K562 (cell line): Measurements from ENCODE around the gene FAM107B. TPM values are rescaled to one million over a fixed set of nuclear protein-coding genes. Genes with fewer than 3 reads are reported as not detected.
A peak's percentile ranks its signal among the peaks of the same experiment; 100 is the strongest.

Experiments
- ATAC-seq: fragments of 200-7000 bp; cut with Tn5 transposase; 3 replicates; pipeline ENCODE4 v1.9.1; 2020; ENCODE audit warnings: moderate library complexity
- BruUV-seq: library from RNA; stranded (reverse); fragments of 400-500 nt; replicated peaks from 2 replicates; lab custom pipeline; 2021; lab: Mats Ljungman, UMichigan
- CTCF ChIA-PET: fragments of 300-600 bp; formaldehyde crosslinking; extraction: SDS; loops from one replicate; lab custom pipeline; 2021; ENCODE audit warnings: low intra/inter-chr PET ratio; lab: Yijun Ruan, JAX
- POLR2A ChIA-PET: fragments of 300-600, 350-650 bp; sonication (Branson Sonifier 250); formaldehyde crosslinking; extraction: SDS; loops from one replicate; lab custom pipeline; 2021; ENCODE audit warnings: antibody characterized with exemption, inconsistent platforms; lab: Yijun Ruan, JAX
- DNase-seq, 4 experiments: peaks; one replicate each; pipeline versions ENCODE4 v3.0.0 to v3.0.0-alpha.2; 2011 to 2018; ENCODE audit warnings: low spot score in 3 of 4, mixed read lengths in 3 of 4; ENCODE audit errors: extremely low read depth in 1 of 4
- FAIRE-seq: peaks from 2 replicates; lab custom pipeline; 2011; peaks lifted over from hg19 to GRCh38; lab: Jason Lieb, UNC
- H2AFZ ChIP-seq: 2 replicates; pipeline ENCODE4 v1.6.0; 2011; ENCODE audit warnings: low read depth, low read length, control low read depth, inconsistent platforms
- H3K27ac ChIP-seq: fragments of 200-600 bp; 3 replicates; pipeline ENCODE4 v1.8.0; 2011; ENCODE audit warnings: low read depth, mild to moderate bottlenecking, control low read depth, inconsistent platforms, low read length, moderate library complexity, mixed read lengths; ENCODE audit errors: extremely low read depth
- H3K27me3 ChIP-seq, 2 experiments: fragments of 300-600 bp in 1 of 2; 2 replicates in 1 of 2; 3 replicates in 1 of 2; pipeline versions ENCODE4 v1.6.0 to v1.8.0; 2011; ENCODE audit warnings: inconsistent platforms in 2 of 2, low read length in 2 of 2, mild to moderate bottlenecking in 1 of 2, mixed read lengths in 1 of 2, moderate library complexity in 1 of 2; ENCODE audit not compliant: control insufficient read depth in 2 of 2, insufficient read depth in 2 of 2
- H3K36me3 ChIP-seq: fragments of 300-600 bp; 3 replicates; pipeline ENCODE4 v1.8.0; 2011; ENCODE audit warnings: mild to moderate bottlenecking, low read length, inconsistent platforms; ENCODE audit not compliant: control insufficient read depth, insufficient read depth
- H3K4me1 ChIP-seq, 2 experiments: fragments of 200-600 bp in 1 of 2; replicated peaks in 1 of 2; 2 replicates in 1 of 2; 3 replicates in 1 of 2; pipeline versions ENCODE4 v1.5.1 to v1.8.0; 2011; ENCODE audit warnings: inconsistent platforms in 2 of 2, low read length in 2 of 2, mild to moderate bottlenecking in 1 of 2, mixed read lengths in 1 of 2, moderate library complexity in 1 of 2; ENCODE audit not compliant: control insufficient read depth in 2 of 2, insufficient read depth in 2 of 2
- H3K4me2 ChIP-seq: 2 replicates; pipeline ENCODE4 v1.6.1; 2011; ENCODE audit warnings: low read length, control low read depth, inconsistent platforms, mixed read lengths; ENCODE audit not compliant: insufficient read depth
- H3K4me3 ChIP-seq: fragments of 200-600 bp; sonication (generic), shearing (Covaris generic); 2 replicates; pipeline ENCODE4 v1.5.1; 2016; ENCODE audit warnings: control low read depth, inconsistent platforms
- H3K79me2 ChIP-seq: fragments of 200-600 bp; 3 replicates; pipeline ENCODE4 v1.8.0; 2011; ENCODE audit warnings: low read length, inconsistent platforms; ENCODE audit not compliant: control insufficient read depth, insufficient read depth
- H3K9ac ChIP-seq, 2 experiments: 2 replicates each; pipeline versions ENCODE4 v1.6.0 to v1.6.1; 2011; ENCODE audit warnings: low read depth in 2 of 2, low read length in 2 of 2, control low read depth in 1 of 2, inconsistent platforms in 1 of 2, mild to moderate bottlenecking in 1 of 2, mixed read lengths in 1 of 2; ENCODE audit not compliant: insufficient read depth in 1 of 2
- H3K9me1 ChIP-seq: one replicate; pipeline ENCODE4 v1.6.0; 2011; ENCODE audit warnings: inconsistent platforms, mild to moderate bottlenecking, low read length, moderate library complexity; ENCODE audit not compliant: control insufficient read depth, insufficient read depth
- H3K9me3 ChIP-seq: replicated peaks from 2 replicates; pipeline ENCODE4 v1.5.1; 2011; ENCODE audit warnings: low read depth, low read length, inconsistent platforms; ENCODE audit not compliant: control insufficient read depth, insufficient read depth
- H4K20me1 ChIP-seq: replicated peaks from 2 replicates; pipeline ENCODE4 v1.6.1; 2011; ENCODE audit warnings: low read length, inconsistent platforms, mixed read lengths; ENCODE audit not compliant: control insufficient read depth, insufficient read depth
- BRCA1 ChIP-seq, 2 experiments: fragments of 450-650 bp in 1 of 2; sonication (generic) in 1 of 2; formaldehyde crosslinking in 1 of 2; IDR thresholded peaks; 2 replicates each; pipeline versions ENCODE4 v1.5.0 to v1.6.1; 2017 to 2020; ENCODE audit warnings: mild to moderate bottlenecking in 1 of 2, missing genetic modification reagents in 1 of 2
- CEBPG ChIP-seq, 3 experiments: fragments of 200-800 bp in 1 of 3; sonication (Bioruptor generic) in 1 of 3; sonication (generic) in 1 of 3; formaldehyde crosslinking in 1 of 3; IDR thresholded peaks in 2 of 3; conservative IDR thresholded peaks in 1 of 3; 2 replicates each; pipeline versions ENCODE4 v1.6.1 to v1.8.0; 2016 to 2022; ENCODE audit warnings: missing compliant biosample characterization in 2 of 3, missing genetic modification characterization in 2 of 3, mild to moderate bottlenecking in 1 of 3, missing genetic modification reagents in 1 of 3
- NFATC3 ChIP-seq: fragments of 450-650 bp; IDR thresholded peaks from 2 replicates; pipeline ENCODE4 v1.6.1; 2017; ENCODE audit warnings: mild to moderate bottlenecking
- SMARCC2 ChIP-seq: fragments of 450-650 bp; IDR thresholded peaks from 2 replicates; pipeline ENCODE4 v1.6.1; 2017; ENCODE audit warnings: antibody characterized with exemption, moderate library complexity, mild to moderate bottlenecking, low read depth
- ZNF780A ChIP-seq: fragments of 250-450 bp; sonication (Bioruptor Pico); IDR thresholded peaks from 2 replicates; pipeline ENCODE4 v1.5.0; 2021; ENCODE audit warnings: mild to moderate bottlenecking
- WGBS: fragments of 100-300 bp; shearing (Covaris generic); methylation state at CpG from one replicate; pipeline ENCODE4 v1.1.6; 2016; ENCODE audit warnings: low coverage, mixed read lengths; ENCODE audit not compliant: insufficient coverage; ENCODE audit errors: missing lambda C conversion rate; 5-methylcytosine and 5-hydroxymethylcytosine counted together
- in situ Hi-C: fragments of 300-500 bp; cut with MboI; formaldehyde crosslinking; loops from 4 replicates; pipeline ENCODE4 v1.15.0; 2018; ENCODE audit warnings: inconsistent platforms, mixed read lengths
- intact Hi-C: fragments of 100-400 bp; cut with micrococcal nuclease; formaldehyde crosslinking; loops from 2 replicates; pipeline ENCODE4 v1.14.2; 2022
- polyA plus RNA-seq, 8 experiments: library from polyadenylated mRNA; depleted of rRNA in 4 of 8; stranded (reverse) in 5 of 8; unstranded in 3 of 8; fragments of >200 nt; fragmentation: Nextera tagmentation in 2 of 8; fragmentation: Illumina TruSeq in 1 of 8; extraction: Ambion mirVana in 2 of 8; extraction: Trizol in 1 of 8; gene quantifications; 2 replicates each; pipeline versions ENCODE4 v1.2.1 to v1.2.3, GENCODE V29; 2011 to 2014; ENCODE audit warnings: inconsistent platforms in 1 of 8, missing spikeins in 1 of 8
- total RNA-seq, 7 experiments: library from RNA; depleted of rRNA in 6 of 7; stranded (reverse); fragments of >200 nt in 6 of 7; fragmentation: Illumina TruSeq in 2 of 7; extraction: Trizol in 2 of 7; gene quantifications; 2 replicates each; pipeline versions ENCODE4 v1.2.1 to v1.2.3, GENCODE V29; 2011 to 2021; ENCODE audit warnings: low replicate concordance in 1 of 7

Gene FAM107B
- total and polyA plus RNA-seq, 9 of the 15 experiments (the other 6 are each of a cell fraction or from before 2014, with no cell fraction given), result 0.40 to 2.8 (median 1.4) TPM

GRCh38 chr10:14562218-14563075, 212.2 kb downstream of the FAM107B start:
- Histone ChIP-seq H3K79me2 (no peaks in the 10 kb centered on the region), H3K4me3 (no peak overlapping the region), H3K27ac (no peak overlapping the region), H3K4me2 (no peak overlapping the region), H3K9me3 (no peaks in the 10 kb centered on the region), H3K4me1 (no peaks in the 10 kb centered on the region; a peak in 1 of 5 replicates), H3K27me3 (peaks cover 10 to 50% of the 10 kb centered on the region in 2 experiments; a peak in 4 of 5 replicates), H3K9ac (no peak overlapping the region), H3K36me3 (no peaks in the 10 kb centered on the region), H2AFZ (no peak overlapping the region), H3K9me1 (no peaks in the 10 kb centered on the region), H4K20me1 (no peaks in the 10 kb centered on the region)
- no peak for DNase-seq
- in situ Hi-C loops (no loop called here), intact Hi-C loops (no loop called here)
- no peak for FAIRE-seq
- TF ChIP-seq NFATC3, result no peak
- TF ChIP-seq SMARCC2, result no peak
- no peak for TF ChIP-seq ZNF780A (CRISPR knock-in tag)
- TF ChIP-seq BRCA1 (IDR thresholded peaks at IDR 0.05), result no peak
- no peak for TF ChIP-seq BRCA1 (CRISPR knock-in tag; IDR thresholded peaks at IDR 0.05)
- no peak for TF ChIP-seq CEBPG (CRISPR knock-in tag; IDR thresholded peaks at IDR 0.05)
- 0 out of 4 replicates have a peak, but pooled peaks of 1 of the 2 experiments have one; percentile 21 for TF ChIP-seq CEBPG (tag; conservative IDR thresholded peaks at IDR 0.05 in 1 of 2, IDR thresholded peaks at IDR 0.05 in 1 of 2)
- BruUV-seq, result no TSS peak
- 4% methylated on average over 4 of the region's 4 CpGs for WGBS
- POLR2A ChIA-PET, result interaction anchor here (0.8 to 1.2 kb wide), 4 partner anchors 10 to 274 kb away, joined by 3 to 4 read pairs (median 3); no protein-coding TSS in a partner anchor
- no peak for ATAC-seq
- CTCF ChIA-PET, result no interaction called here
